Caki2 (cell line): ENCODE measurements around the gene CMTM3. TPM values are rescaled to one million over a fixed set of nuclear protein-coding genes. Genes with fewer than 3 reads are reported as not detected.
"Not testable (repeated sequence)": the region's sequence is repeated elsewhere in the genome, so short reads cannot be mapped to it uniquely, and the experiment has no call there.

Experiments used
- DNase-seq: peaks from one replicate; pipeline ENCODE4 v3.0.0-alpha.2; 2015; ENCODE audit warnings: low read depth
- in situ Hi-C: cut with HindIII; loops from 2 replicates; pipeline ENCODE4 v1.10.0; 2016; ENCODE audit warnings: low sequenced_read_pairs, low pct_unique_long_range_greater_than_20kb, mixed read lengths
- total RNA-seq: library from RNA; depleted of rRNA; stranded (reverse); fragments of >200 nt; shearing (Covaris generic); gene quantifications from 2 replicates; pipeline ENCODE4 v1.2.3, GENCODE V29; 2014; ENCODE audit warnings: low replicate concordance

CMTM3 gene
- total RNA-seq, 1 experiment from 2014 or later: 46.9 TPM

DNA sequence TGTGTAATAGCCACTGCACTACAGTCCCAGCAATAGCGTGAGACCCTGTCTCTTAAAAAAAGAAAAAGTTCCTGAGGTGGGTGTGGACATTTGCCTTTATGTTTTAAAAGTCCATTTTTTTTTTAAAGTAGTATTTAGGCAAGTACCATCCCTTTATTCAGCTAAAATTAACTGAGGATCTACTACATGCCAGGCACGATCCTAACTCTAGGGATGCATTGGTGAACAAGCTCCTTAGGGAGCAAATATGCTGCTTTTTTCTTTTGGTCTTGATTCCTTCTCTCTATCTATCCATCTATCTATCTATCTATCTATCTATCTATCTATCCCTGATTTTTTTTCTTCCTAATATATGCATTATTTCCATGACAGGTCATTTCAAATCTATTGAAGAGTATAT lies 44.7 kb downstream of the CMTM3 start:
- in situ Hi-C loops: no loop called here
- DNase-seq: no peak

DNA sequence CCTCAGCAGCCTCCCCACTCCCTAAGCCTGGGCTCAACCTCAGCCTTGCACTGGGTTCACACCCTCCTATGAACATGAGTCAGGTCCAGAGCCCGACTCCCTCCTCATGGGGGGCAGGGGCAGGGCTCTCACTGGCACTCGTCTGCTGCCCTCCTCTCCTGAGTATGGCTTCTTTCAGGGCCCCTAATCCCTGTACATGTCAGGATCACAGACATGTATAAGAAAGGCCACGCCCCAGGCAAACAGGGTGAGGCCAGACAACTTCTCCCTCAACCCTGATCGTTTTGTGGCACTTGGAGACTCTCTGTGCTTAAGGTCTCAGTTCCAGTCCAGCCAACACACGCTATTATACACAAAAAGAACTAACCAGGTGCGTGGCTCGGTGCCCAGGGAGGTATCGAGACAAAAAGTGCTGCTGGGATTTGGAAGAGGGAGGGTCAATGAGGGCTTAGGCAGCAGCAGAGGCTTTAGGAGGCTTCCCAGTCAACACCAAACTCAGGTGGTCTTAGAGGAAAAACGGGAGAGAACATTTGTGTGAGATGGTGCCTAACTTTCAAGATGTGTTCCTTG lies 45.2 kb downstream of the CMTM3 start:
- no peak for DNase-seq
- in situ Hi-C loops: no loop called here

DNA sequence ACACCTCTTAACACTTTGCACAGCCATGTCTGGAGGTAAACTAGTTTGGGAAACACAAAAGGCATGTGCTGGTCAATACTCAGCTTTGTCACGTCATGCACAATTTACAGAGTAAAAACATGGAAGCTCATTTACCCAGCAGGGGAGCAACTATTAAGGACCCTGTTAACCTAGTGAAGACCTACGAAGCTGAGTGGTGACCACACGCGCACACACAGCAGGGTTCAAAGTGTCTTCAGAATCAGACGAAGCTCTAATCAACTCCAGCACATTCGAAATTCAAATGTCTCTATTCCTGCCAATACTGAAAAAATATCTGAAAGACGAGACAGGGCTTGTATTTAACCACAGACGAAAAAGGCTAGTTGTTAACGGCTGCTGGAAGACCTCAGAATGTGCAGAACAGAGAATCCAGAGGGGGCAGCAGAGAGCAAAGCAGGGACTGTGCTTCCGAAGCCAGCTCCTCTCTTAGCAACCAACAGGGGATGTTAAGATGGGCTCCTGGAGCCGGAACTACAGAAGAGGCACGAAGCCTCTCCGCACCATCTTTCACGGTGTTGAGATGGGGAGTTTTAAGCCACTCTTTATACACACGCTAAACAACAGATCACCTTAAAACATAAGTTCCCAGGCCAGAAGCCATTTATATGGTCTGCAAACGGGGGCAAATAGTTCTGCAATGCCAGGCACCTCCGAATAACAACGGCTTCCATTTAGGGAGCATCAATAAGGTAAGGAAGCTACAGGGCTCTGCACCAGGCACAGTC lies 46.4 kb downstream of the CMTM3 start:
- peak; percentile 60 for DNase-seq
- in situ Hi-C loops: no loop called here

DNA sequence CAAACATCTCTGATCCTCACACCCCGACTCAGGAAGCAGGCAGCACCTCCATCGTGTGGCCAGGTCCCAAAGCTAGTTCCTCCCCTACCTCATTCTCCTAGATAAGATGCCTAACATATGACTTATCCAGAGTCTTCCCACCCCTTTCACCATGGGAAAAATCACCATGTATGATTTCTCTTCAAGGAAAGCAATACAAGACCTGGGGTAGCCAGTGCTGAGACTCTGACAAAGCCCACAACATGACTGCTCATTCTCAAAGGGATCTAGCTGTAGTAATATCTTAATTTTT lies 46.9 kb downstream of the CMTM3 start:
- DNase-seq: no peak
- in situ Hi-C loops: no loop called here

DNA sequence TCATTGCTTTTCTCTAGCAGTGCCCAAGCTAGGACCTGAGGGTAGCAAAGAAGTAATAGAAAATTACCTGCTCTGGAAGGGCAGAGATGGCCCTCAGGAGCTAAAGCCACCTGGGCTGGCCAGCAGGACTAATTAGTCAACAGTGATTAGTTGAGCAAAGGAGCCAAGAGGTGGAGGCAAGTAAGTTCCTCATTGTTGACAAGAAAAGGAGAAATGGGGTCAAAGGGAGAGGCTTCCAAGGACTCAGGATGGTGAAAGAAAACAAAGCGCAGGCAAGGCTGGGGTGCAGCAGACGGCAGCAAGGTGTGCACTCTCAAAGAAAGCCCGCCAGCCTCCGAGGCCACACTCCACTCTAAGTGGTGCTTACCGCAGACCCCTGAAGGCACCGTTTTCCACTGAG lies 47.5 kb downstream of the CMTM3 start:
- in situ Hi-C loops: no loop called here
- DNase-seq: no peak

DNA sequence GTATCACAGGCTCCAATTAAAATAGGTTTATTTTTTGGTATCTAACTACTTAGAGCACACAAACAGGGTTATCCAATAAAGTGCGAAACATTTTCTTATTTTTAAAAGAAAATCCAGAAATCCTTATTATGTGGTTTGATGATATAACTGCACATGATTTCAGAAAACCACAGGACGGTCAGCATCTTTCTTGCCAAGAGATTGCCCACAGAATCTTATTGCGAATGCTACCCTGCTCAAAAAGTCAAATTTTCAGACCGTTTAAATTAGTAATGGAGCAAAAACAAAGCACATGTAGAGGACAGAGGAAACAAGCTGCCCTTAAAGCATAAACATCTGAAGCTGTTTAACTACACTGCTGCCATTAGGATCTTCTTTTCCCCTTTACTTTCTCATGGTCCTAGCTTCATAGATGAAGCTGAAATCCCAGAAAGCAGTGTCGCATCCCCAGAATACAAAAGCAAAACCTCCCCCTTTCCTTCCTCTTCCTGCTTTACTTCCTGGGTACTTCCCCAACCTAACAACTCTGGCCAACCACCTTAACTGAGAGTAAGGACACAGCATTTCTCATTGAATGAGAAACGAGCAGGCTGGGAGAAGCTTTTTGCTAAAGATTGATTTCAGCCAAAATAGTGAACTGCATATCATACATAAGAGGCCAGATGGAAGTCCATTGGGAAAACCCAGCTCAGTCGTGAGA lies 48.3 kb downstream of the CMTM3 start:
- in situ Hi-C loops: no loop called here
- DNase-seq: no peak

DNA sequence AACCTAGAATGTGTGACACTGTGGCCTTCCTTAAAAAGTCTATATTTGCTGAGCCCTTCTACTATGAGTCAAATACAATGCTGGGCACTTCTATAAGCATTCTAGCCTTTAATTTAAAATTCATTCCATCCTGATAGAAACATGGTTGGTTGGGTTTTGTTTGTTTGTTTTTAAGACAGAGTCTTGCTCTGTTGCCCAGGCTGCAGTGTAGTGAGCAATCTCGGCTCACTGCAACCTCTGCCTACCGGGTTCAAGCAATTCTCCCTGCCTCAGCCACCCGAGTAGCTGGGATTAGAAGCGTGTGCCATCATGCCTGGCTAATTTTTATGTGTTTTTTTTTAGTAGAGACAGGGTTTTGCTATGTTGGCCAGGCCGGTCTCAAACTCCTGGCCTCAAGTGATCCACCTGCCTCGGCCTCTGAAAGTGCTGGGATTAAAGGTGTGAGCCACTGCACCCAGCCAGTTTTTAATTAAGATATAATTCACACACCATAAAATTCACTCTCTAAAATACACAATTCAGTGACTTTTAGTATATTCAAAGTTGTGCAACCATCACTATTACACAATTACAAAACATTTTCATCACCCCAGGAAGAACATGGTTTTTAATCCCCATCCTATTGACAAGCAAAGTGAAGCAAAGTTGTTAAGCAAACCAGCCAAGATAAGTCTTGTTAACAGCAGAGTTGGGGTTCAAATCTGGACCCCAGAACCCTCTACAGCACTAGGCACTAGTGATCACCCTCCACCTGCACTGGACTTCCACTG lies 49.3 kb downstream of the CMTM3 start:
- DNase-seq: peak; percentile 65
- in situ Hi-C loops: no loop called here

DNA sequence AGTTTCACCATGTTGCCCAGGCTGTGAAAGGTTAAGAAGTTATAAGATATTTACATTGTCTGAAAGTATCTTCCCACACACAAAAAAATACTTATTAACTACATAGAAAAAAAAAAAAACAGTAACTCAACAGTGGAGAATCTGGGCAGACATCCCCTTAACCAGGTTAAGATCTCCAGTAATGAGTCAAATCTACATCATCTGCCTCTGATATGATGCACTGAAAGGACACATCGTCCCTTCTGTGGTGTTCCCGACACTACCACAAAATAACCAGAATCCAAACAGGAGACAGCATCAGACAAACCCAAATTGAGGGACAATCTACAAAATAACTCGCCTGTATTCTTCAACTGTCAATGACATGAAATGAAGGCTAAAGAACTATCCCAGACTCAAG lies 52.0 kb downstream of the CMTM3 start:
- peak; percentile 32 for DNase-seq
- in situ Hi-C loops: no loop called here

DNA sequence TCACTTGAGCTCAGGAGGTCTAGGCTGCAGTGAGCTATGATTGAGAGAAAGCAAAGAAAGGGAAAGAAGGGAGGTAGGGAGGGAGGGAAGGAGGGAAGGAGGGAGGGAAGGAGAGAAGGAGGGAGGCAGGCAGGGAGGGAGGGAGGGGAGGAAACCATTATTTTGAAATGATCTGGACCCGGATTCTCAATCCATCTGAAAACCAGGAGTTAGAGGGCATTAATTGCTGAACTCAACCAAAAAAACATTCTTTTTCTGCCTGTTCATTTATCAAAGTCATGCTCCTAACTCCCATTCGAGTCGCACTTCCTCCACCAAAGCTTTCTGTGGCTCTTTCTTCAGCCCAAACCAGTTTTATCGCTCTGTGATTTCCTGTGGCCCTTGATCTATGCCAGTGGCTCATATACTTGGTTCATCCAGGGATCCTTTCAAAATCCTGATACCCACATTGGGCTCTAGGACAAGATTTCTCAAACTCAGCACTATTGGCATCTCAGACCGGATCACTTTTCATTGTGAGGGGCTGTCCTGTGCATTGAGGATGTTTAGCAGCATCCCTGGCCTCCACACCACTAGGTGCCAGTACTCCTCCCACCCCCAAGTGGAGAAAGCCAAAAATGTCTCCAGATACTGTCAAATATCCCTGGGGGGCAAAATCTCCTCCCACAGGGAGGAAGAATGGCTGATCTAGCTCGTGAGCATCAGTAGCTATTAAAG lies 53.8 kb downstream of the CMTM3 start:
- DNase-seq: no peak
- in situ Hi-C loops: no loop called here

DNA sequence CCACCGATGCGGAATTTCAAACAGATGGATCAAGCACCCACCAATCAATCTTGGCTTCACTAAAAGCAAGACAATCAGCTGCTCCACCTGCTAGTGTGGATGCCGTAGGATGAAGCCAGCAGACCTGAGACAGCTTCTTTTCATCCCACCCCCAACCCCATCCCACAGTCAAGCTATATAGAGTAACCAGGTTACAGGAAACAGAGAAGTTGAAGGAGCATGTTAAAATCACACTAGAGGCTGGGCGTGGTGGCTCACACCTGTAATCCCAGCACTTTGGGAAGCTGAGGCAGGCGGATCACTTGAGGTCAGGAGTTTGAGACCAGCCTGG lies 54.3 kb downstream of the CMTM3 start:
- DNase-seq: no peak
- in situ Hi-C loops: no loop called here

DNA sequence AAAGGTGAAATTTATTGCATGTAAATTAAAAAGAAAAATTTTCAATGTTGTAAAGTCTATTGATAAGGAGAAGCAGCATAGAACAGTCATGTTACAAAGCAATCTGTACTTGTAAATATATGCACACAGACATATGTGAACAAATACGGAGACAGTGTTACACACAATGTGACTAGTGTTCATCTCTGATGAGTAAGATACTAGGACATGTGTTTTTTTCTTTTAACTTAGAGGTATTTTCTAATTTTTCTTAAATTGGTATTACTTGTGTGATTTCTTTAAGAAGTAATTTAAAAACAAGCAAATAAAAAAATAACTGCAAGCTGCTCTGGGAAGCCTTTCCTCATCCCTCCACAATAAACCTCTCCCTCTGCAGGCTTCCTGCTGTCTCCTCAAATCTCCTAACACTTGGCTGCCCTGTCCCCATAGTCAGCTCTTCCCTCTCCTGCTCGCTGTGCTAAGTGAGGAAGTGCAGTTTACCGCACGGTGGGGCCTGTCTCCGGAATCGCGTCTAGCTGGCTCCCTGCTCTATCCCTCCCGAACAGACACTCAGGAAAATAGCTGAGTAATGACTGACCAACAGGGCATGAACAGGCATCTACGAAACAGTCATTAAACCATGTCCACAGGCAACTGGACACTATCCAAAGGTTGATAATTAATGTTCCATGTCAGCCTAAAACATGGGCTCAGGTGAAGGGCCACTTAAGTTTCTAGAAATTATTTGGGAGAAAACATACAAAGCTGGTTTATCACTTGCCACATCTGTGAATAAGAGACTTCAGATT lies 56.1 kb downstream of the CMTM3 start:
- in situ Hi-C loops: no loop called here
- peak; percentile 95 for DNase-seq

DNA sequence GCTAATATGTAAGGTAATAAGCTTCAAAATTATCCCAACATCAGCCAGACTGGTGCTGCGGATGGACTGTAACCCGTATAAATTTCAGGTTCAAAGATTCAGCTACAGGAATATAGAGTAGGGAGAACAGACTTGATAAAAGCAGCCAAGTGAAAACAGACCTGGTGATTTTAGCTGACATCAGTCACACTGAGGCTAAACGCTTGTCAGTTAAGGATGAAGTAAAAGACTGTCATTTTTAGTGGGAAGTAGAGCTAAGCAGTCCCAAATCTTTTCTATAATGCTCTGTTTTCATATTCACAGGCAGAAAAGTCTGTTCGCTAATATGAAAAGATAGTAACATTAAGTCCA lies 56.7 kb downstream of the CMTM3 start:
- in situ Hi-C loops: no loop called here
- DNase-seq: no peak

DNA sequence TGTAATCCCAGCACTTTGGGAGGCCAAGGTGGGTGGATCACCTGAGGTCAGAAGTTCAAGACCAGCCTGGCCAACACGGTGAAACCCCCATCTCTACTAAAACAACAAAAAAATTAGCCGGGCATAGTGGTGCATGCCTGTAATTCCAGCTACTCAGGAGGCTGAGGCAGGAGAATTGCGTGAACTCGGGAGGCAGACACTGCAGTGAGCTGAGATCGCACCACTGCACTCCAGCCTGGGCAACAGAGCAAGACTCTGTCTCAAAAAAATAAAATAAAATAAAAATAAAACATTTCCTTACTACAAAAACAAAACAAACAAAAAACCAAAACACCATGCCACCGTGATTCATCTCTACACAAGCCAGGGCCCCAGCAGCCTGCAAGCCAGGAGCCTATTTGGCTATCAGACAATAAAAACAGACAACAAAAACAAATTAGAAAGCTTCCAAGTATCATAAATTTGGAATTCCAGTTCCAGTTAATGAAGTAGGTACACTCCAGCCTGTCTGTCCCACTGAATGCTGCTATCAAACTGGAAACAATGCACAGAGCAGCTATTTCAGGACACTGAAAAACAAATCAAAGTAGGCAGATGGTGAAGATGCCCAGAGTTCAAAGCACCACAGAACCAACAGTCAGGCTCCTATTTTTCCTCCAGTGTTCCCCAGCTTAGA lies 57.3 kb downstream of the CMTM3 start:
- in situ Hi-C loops: not testable (repeated sequence)
- DNase-seq: peak; percentile 78

DNA sequence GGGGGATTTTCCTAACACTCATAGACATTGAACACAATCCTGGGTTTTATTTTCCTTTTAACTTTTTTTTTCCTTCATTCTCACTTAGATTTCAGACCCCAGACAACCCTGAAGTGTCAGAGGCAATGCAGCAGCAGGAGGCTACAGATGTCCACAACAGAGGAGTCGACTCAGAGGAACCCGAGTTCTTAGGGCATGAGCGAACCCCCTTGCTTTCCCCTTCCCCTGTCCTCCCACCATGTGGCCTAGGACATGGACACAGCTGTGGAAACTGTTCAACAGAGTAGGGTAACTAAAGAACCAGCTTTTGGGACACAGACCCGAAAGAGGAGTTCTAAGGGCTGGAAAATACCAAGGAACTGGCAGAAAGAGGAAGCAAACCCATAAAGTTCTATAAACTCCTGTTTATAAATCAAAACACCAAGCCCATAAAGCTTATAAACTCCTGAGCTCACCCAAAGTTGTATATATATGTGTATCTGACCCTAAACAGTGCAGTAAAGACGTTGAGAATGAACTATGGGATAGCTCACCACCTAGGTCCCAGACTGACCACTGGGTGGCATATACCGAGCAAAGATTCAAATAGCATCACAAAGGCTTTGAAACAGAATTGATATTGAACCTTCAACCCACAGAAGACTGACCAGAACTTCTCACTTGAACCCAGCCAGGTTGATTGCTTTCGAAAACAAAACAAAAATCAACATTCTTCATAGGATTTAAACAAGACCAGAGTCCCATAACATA lies 58.1 kb downstream of the CMTM3 start:
- DNase-seq: peak; percentile 30

More for the DNA sequence above, 58.1 kb downstream of the CMTM3 start:
- in situ Hi-C loops: no loop called here
